ENCODE results near the gene TMEM134. TPM values are rescaled to one million over a fixed set of nuclear protein-coding genes. Genes with fewer than 3 reads are reported as not detected.

The TMEM134 gene
- total RNA-seq, 1 donor from 2014 or later: 62.2 TPM

Small RNAs within 50 kb of the gene (microRNA-seq; reads per million reads assigned to microRNA genes)
- gene MIR6752: not detected

Other genes starting within 250 kb of the TMEM134 start
- gene GRK2, start 202.8 kb downstream of the TMEM134 start, total RNA-seq: 101 TPM in 2 replicates
- 18.6 and 24.5 TPM in 2 replicates for gene ANKRD13D, start 179.9 kb downstream of the TMEM134 start, total RNA-seq
- 17.7 and 18.3 TPM in 2 replicates for gene SSH3, start 165.7 kb downstream of the TMEM134 start, total RNA-seq
- gene POLD4, start 115.7 kb downstream of the TMEM134 start, total RNA-seq: 105 and 115 TPM in 2 replicates
- gene CLCF1, start 95.7 kb downstream of the TMEM134 start, total RNA-seq: 3.3 and 6.8 TPM in 2 replicates
- gene RAD9A, start 77.3 kb downstream of the TMEM134 start, total RNA-seq: 5.5 and 8.1 TPM in 2 replicates
- 229 and 241 TPM in 2 replicates for gene PPP1CA, start 67.4 kb downstream of the TMEM134 start, total RNA-seq
- gene TBC1D10C, start 65.2 kb downstream of the TMEM134 start, total RNA-seq: not detected in 2 replicates
- gene CARNS1, start 53.6 kb downstream of the TMEM134 start, total RNA-seq: 49.7 and 83.0 TPM in 2 replicates
- gene RPS6KB2, start 40.8 kb downstream of the TMEM134 start, total RNA-seq: 53.3 and 77.4 TPM in 2 replicates
- gene PTPRCAP, start 31.6 kb downstream of the TMEM134 start, total RNA-seq: 0.88 and 0.94 TPM in 2 replicates
- 64.5 and 66.9 TPM in 2 replicates for gene CORO1B, start 25.8 kb downstream of the TMEM134 start, total RNA-seq
- not detected in 2 replicates for gene GPR152, start 16.5 kb downstream of the TMEM134 start, total RNA-seq
- 1.7 and 4.9 TPM in 2 replicates for gene CABP4, start 13.9 kb downstream of the TMEM134 start, total RNA-seq
- gene AIP, start 13.8 kb upstream of the TMEM134 start, total RNA-seq: 47.9 and 56.4 TPM in 2 replicates
- gene PITPNM1, start 36.1 kb upstream of the TMEM134 start, total RNA-seq: 24.8 and 34.6 TPM in 2 replicates
- gene CDK2AP2, start 38.9 kb upstream of the TMEM134 start, total RNA-seq: 31.2 and 48.4 TPM in 2 replicates
- not detected in 2 replicates for gene CABP2, start 54.2 kb upstream of the TMEM134 start, total RNA-seq
- gene GSTP1, start 114.6 kb upstream of the TMEM134 start, total RNA-seq: 152 and 246 TPM in 2 replicates
- gene NDUFV1, start 137.7 kb upstream of the TMEM134 start, total RNA-seq: 195 and 214 TPM in 2 replicates
- gene NUDT8, start 160.7 kb upstream of the TMEM134 start, total RNA-seq: 2.3 and 5.9 TPM in 2 replicates
- gene TBX10, start 170.5 kb upstream of the TMEM134 start, total RNA-seq: not detected in 2 replicates
- 0.27 TPM in 1 of 2 replicates, not detected in the other for gene ACY3, start 181.5 kb upstream of the TMEM134 start, total RNA-seq
- gene ALDH3B2, start 205.4 kb upstream of the TMEM134 start, total RNA-seq: not detected in 2 replicates